Vagina (tissue), 2 donors: ENCODE results near the gene PMPCA.

Source experiments
- POLR2A ChIP-seq, 2 donors: fragments of 450-650 bp; IDR thresholded peaks; one replicate each; pipeline ENCODE4 v1.6.1; 2017; ENCODE audit warnings: antibody characterized with exemption in 2 of 2, mild to moderate bottlenecking in 2 of 2, moderate library complexity in 2 of 2
- POLR2AphosphoS5 ChIP-seq, 2 donors: sonication (generic); formaldehyde crosslinking; IDR thresholded peaks; one replicate each; pipeline ENCODE4 v1.9.0; 2017; ENCODE audit warnings: antibody characterized with exemption in 2 of 2, mild to moderate bottlenecking in 2 of 2, low read depth in 1 of 2; ENCODE audit not compliant: insufficient read depth in 1 of 2
- TF ChIP-seq, protein P1 (sequence below), 3 experiments: fragments of 450-650 bp in 2 of 3; fragments of 200-600 bp in 1 of 3; sonication (generic) in 1 of 3; IDR thresholded peaks; one replicate each; pipeline ENCODE4 v1.5.1; 2017 to 2019; ENCODE audit warnings: antibody characterized with exemption in 3 of 3, mild to moderate bottlenecking in 2 of 3, moderate library complexity in 2 of 3

GRCh38 chr9:136411378-136411777 is 920 bp downstream of the PMPCA start:
- TF ChIP-seq, protein P1, sequence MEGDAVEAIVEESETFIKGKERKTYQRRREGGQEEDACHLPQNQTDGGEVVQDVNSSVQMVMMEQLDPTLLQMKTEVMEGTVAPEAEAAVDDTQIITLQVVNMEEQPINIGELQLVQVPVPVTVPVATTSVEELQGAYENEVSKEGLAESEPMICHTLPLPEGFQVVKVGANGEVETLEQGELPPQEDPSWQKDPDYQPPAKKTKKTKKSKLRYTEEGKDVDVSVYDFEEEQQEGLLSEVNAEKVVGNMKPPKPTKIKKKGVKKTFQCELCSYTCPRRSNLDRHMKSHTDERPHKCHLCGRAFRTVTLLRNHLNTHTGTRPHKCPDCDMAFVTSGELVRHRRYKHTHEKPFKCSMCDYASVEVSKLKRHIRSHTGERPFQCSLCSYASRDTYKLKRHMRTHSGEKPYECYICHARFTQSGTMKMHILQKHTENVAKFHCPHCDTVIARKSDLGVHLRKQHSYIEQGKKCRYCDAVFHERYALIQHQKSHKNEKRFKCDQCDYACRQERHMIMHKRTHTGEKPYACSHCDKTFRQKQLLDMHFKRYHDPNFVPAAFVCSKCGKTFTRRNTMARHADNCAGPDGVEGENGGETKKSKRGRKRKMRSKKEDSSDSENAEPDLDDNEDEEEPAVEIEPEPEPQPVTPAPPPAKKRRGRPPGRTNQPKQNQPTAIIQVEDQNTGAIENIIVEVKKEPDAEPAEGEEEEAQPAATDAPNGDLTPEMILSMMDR (IDR thresholded peaks at IDR 0.05) = no peak
- TF ChIP-seq POLR2A (IDR thresholded peaks at IDR 0.05) (no peak), POLR2AphosphoS5 (IDR thresholded peaks at IDR 0.05; ENCODE audit: insufficient read depth in 1 of 2, low read depth in 1 of 2) (no peak)
